SK-N-SH (cell line): ENCODE measurements around the gene GJE1. TPM values are rescaled to one million over a fixed set of nuclear protein-coding genes. Genes with fewer than 3 reads are reported as not detected.
A peak's percentile ranks its signal among the peaks of the same experiment; 100 is the strongest.

Experiments
- CTCF ChIA-PET: fragments of 300-600, 350-600 bp; formaldehyde crosslinking; extraction: SDS; loops from one replicate; lab custom pipeline; 2021; lab: Yijun Ruan, JAX
- POLR2A ChIA-PET: fragments of 350-600 bp; sonication (Branson Sonifier 250); formaldehyde crosslinking; extraction: SDS; loops from one replicate; lab custom pipeline; 2020; ENCODE audit warnings: antibody characterized with exemption, inconsistent platforms; lab: Yijun Ruan, JAX
- DNase-seq: peaks from one replicate; pipeline ENCODE4 v3.0.0; 2012
- H2AFZ ChIP-seq: fragments of 200-600 bp; sonication (generic); 2 replicates; pipeline ENCODE4 v1.8.1; 2016; ENCODE audit warnings: antibody characterized with exemption, mild to moderate bottlenecking, low read depth
- H3F3A ChIP-seq: fragments of 200-600 bp; sonication (generic); replicated peaks from 2 replicates; pipeline ENCODE3; 2016; ENCODE audit warnings: antibody characterized with exemption, mild to moderate bottlenecking; ENCODE audit not compliant: insufficient read depth
- H3K27ac ChIP-seq, 2 experiments: fragments of 200-500 bp in 1 of 2; fragments of 200-600 bp in 1 of 2; sonication (Bioruptor generic) in 1 of 2; sonication (generic), shearing (Covaris generic) in 1 of 2; 2 replicates each; pipeline versions ENCODE4 v1.5.1 to v1.6.1; 2014 to 2016; ENCODE audit warnings: low read depth in 2 of 2, inconsistent platforms in 1 of 2, low read length in 1 of 2, mild to moderate bottlenecking in 1 of 2, mixed read lengths in 1 of 2
- H3K27me3 ChIP-seq: fragments of 200-600 bp; sonication (generic), shearing (Covaris generic); 2 replicates; pipeline ENCODE4 v1.6.1; 2016; ENCODE audit warnings: mixed run types; ENCODE audit not compliant: insufficient read depth
- H3K36me3 ChIP-seq, 2 experiments: fragments of 200-500 bp in 1 of 2; fragments of 200-600 bp in 1 of 2; sonication (Bioruptor generic) in 1 of 2; sonication (generic) in 1 of 2; replicated peaks in 1 of 2; 2 replicates each; pipeline versions ENCODE3 to v1.5.1; 2014 to 2016; ENCODE audit warnings: low read length in 1 of 2, mild to moderate bottlenecking in 1 of 2; ENCODE audit not compliant: insufficient read depth in 2 of 2, control insufficient read depth in 1 of 2
- H3K4me1 ChIP-seq, 2 experiments: fragments of 200-500 bp in 1 of 2; fragments of 200-600 bp in 1 of 2; sonication (Bioruptor generic) in 1 of 2; sonication (generic), shearing (Covaris generic) in 1 of 2; 2 replicates each; pipeline versions ENCODE4 v1.5.1 to v1.6.1; 2014 to 2016; ENCODE audit warnings: low read depth in 1 of 2, low read length in 1 of 2, mixed run types in 1 of 2; ENCODE audit not compliant: insufficient read depth in 2 of 2, control insufficient read depth in 1 of 2
- H3K4me2 ChIP-seq: fragments of 200-600 bp; sonication (generic), shearing (Covaris generic); 2 replicates; pipeline ENCODE4 v1.6.1; 2017; ENCODE audit warnings: mixed run types
- H3K4me3 ChIP-seq, 2 experiments: fragments of 200-500 bp in 1 of 2; fragments of 200-600 bp in 1 of 2; sonication (Bioruptor generic) in 1 of 2; sonication (generic), shearing (Covaris generic) in 1 of 2; 2 replicates each; pipeline versions ENCODE4 v1.5.1 to v1.8.1; 2014 to 2016; ENCODE audit warnings: low read depth in 2 of 2, inconsistent platforms in 1 of 2, low read length in 1 of 2, mild to moderate bottlenecking in 1 of 2, mixed read lengths in 1 of 2, moderate library complexity in 1 of 2
- H3K79me2 ChIP-seq: fragments of 200-600 bp; sonication (generic); 2 replicates; pipeline ENCODE4 v1.8.1; 2017; ENCODE audit warnings: mild to moderate bottlenecking; ENCODE audit not compliant: insufficient read depth
- H3K9ac ChIP-seq: fragments of 200-600 bp; sonication (generic); 2 replicates; pipeline ENCODE4 v1.6.1; 2017; ENCODE audit warnings: mixed run types
- H3K9me2 ChIP-seq: fragments of 200-600 bp; sonication (generic); 2 replicates; pipeline ENCODE4 v1.6.1; 2017; ENCODE audit warnings: mixed run types
- H3K9me3 ChIP-seq: fragments of 200-600 bp; sonication (generic); 2 replicates; pipeline ENCODE4 v1.6.1; 2017; ENCODE audit warnings: mixed run types, mild to moderate bottlenecking, moderate library complexity
- H4K20me1 ChIP-seq: fragments of 200-600 bp; sonication (generic); 2 replicates; pipeline ENCODE4 v1.6.1; 2017; ENCODE audit warnings: mild to moderate bottlenecking, mixed run types; ENCODE audit not compliant: insufficient read depth
- CHD2 ChIP-seq: fragments of 150-350 bp; IDR thresholded peaks from 2 replicates; pipeline ENCODE4 v1.6.1; 2018; ENCODE audit warnings: low read length; ENCODE audit not compliant: partially characterized antibody
- CTCF ChIP-seq: fragments of 200-600 bp; sonication (generic); IDR thresholded peaks from 2 replicates; pipeline ENCODE4 v1.6.1; 2017; ENCODE audit warnings: antibody characterized with exemption, mild to moderate bottlenecking, moderate library complexity
- ELF1 ChIP-seq: IDR thresholded peaks from 2 replicates; pipeline ENCODE4 v1.4.0; 2012
- EP300 ChIP-seq, 2 experiments: IDR thresholded peaks; 2 replicates each; pipeline versions ENCODE4 v1.4.0 to v1.6.1; 2012; ENCODE audit warnings: borderline replicate concordance in 1 of 2, low read depth in 1 of 2, low read length in 1 of 2
- FOSL2 ChIP-seq: IDR thresholded peaks from 2 replicates; pipeline ENCODE4 v1.4.0; 2012; ENCODE audit warnings: low read depth, mild to moderate bottlenecking, moderate library complexity, borderline replicate concordance
- FOXM1 ChIP-seq: IDR thresholded peaks from 2 replicates; pipeline ENCODE4 v1.4.0; 2012; ENCODE audit warnings: low read depth, mild to moderate bottlenecking
- GATA2 ChIP-seq: sonication (generic); formaldehyde crosslinking; IDR thresholded peaks from 2 replicates; pipeline ENCODE4 v1.5.0; 2020; ENCODE audit warnings: mild to moderate bottlenecking, missing genetic modification reagents
- JUND ChIP-seq: IDR thresholded peaks from 2 replicates; pipeline ENCODE4 v1.4.0; 2012
- MXI1 ChIP-seq: IDR thresholded peaks from 2 replicates; pipeline ENCODE4 v1.6.1; 2012; ENCODE audit warnings: mild to moderate bottlenecking, low read depth, low read length, improper control_type of control experiment
- NFIC ChIP-seq: IDR thresholded peaks from 2 replicates; pipeline ENCODE4 v1.4.0; 2012; ENCODE audit warnings: borderline replicate concordance
- PBX3 ChIP-seq: IDR thresholded peaks from 2 replicates; pipeline ENCODE4; 2012
- POLR2AphosphoS5 ChIP-seq: IDR thresholded peaks from 2 replicates; pipeline ENCODE4 v1.6.1; 2012; ENCODE audit warnings: low read depth, low read length
- RAD21 ChIP-seq: IDR thresholded peaks from 2 replicates; pipeline ENCODE4 v1.6.1; 2012; ENCODE audit warnings: mild to moderate bottlenecking, low read length
- REST ChIP-seq: IDR thresholded peaks from 2 replicates; pipeline ENCODE4 v1.6.1; 2012; ENCODE audit warnings: mild to moderate bottlenecking, low read depth, low read length, moderate library complexity
- RXRA ChIP-seq: IDR thresholded peaks from 2 replicates; pipeline ENCODE4 v1.4.0; 2012; ENCODE audit warnings: low read depth, mild to moderate bottlenecking, borderline replicate concordance
- SIN3A ChIP-seq: IDR thresholded peaks from 2 replicates; pipeline ENCODE4 v1.6.1; 2012; ENCODE audit warnings: low read depth, mild to moderate bottlenecking, low read length, moderate library complexity, borderline replicate concordance
- TCF12 ChIP-seq: IDR thresholded peaks from 2 replicates; pipeline ENCODE4 v1.4.0; 2012
- TEAD4 ChIP-seq: IDR thresholded peaks from 2 replicates; pipeline ENCODE4 v1.4.0; 2012; ENCODE audit warnings: mild to moderate bottlenecking, borderline replicate concordance; ENCODE audit not compliant: insufficient read depth
- YY1 ChIP-seq: IDR thresholded peaks from 2 replicates; pipeline ENCODE4 v1.4.0; 2012; ENCODE audit warnings: low read depth, mild to moderate bottlenecking
- ZBTB33 ChIP-seq: IDR thresholded peaks from 2 replicates; pipeline ENCODE4 v1.4.0; 2012; ENCODE audit warnings: low read depth, borderline replicate concordance
- WGBS: methylation state at CpG from one replicate; pipeline ENCODE4 v1.1.6; 2017; ENCODE audit warnings: low lambda C conversion rate; 5-methylcytosine and 5-hydroxymethylcytosine counted together
- polyA plus RNA-seq, 3 experiments: library from polyadenylated mRNA; depleted of rRNA; stranded (reverse); fragments of >200 nt; gene quantifications; 2 replicates each; pipeline ENCODE4 v1.2.3, GENCODE V29; 2012

GJE1 gene
- polyA plus RNA-seq, 1 of the 3 experiments (the other 2 are of a cell fraction), result not detected

GRCh38 chr6:142152746-142153145 lies 20.0 kb downstream of the GJE1 start:
- CTCF ChIA-PET, result no interaction called here
- no peaks in the 10 kb centered on the region for H3K9me3 ChIP-seq
- no peak overlapping the region for H2AFZ ChIP-seq
- TF ChIP-seq GATA2 (CRISPR knock-in tag) (no peak), FOXM1 (no peak), JUND (peak; percentile 45), FOSL2 (peak; percentile 43; the same call in 1 of the 2 replicates), YY1 (no peak), TCF12 (peak; percentile 41; the same call in 1 of the 2 replicates), MXI1 (no peak), TEAD4 (0 out of 2 replicates have a peak, but pooled peaks have one; percentile 12), CHD2 (no peak), RAD21 (no peak)
- H3K4me2 ChIP-seq, result 0 out of 2 replicates have a peak overlapping the region, but pooled peaks have one; percentile 1
- peaks cover 35% of the 10 kb centered on the region for H3F3A ChIP-seq
- H3K27me3 ChIP-seq, result no peaks in the 10 kb centered on the region
- no peak overlapping the region for H3K4me3 ChIP-seq
- no peak for DNase-seq
- peak overlapping the region in 1 of 2 experiments; percentile 69; a peak in 3 of 4 replicates for H3K27ac ChIP-seq
- POLR2A ChIA-PET, result no interaction called here
- H3K9me2 ChIP-seq, result no peaks in the 10 kb centered on the region
- H3K36me3 ChIP-seq, result peaks cover 12 to 20% of the 10 kb centered on the region in 2 experiments
- H3K79me2 ChIP-seq, result peaks cover 97% of the 10 kb centered on the region
- peaks cover 12% of the 10 kb centered on the region for H4K20me1 ChIP-seq
- H3K4me1 ChIP-seq, result peaks cover 8 to 10% of the 10 kb centered on the region in 2 experiments; a peak in 3 of 4 replicates
- H3K9ac ChIP-seq, result no peak overlapping the region

- Histone ChIP-seq H3K4me3 (no peak overlapping the region), H3K9me2 (no peaks in the 10 kb centered on the region), H4K20me1 (peaks cover 12% of the 10 kb centered on the region), H3K36me3 (peaks cover 12 to 16% of the 10 kb centered on the region in 2 experiments), H3F3A (peaks cover 37% of the 10 kb centered on the region), H2AFZ (no peak overlapping the region), H3K9ac (no peak overlapping the region), H3K27ac (peak overlapping the region in 1 of 2 experiments; percentile 69; a peak in 3 of 4 replicates), H3K4me2 (0 out of 2 replicates have a peak overlapping the region, but pooled peaks have one; percentile 1), H3K4me1 (peaks cover 6 to 8% of the 10 kb centered on the region in 2 experiments; a peak in 3 of 4 replicates), H3K79me2 (peaks cover 97% of the 10 kb centered on the region), H3K27me3 (no peaks in the 10 kb centered on the region), H3K9me3 (no peaks in the 10 kb centered on the region)
- ChIA-PET POLR2A (no interaction called here), CTCF (no interaction called here)
- 46% methylated on average over 2 of the region's 2 CpGs for WGBS
- no peak for DNase-seq
- no peak for TF ChIP-seq CTCF
- no peak for TF ChIP-seq POLR2AphosphoS5
- TF ChIP-seq FOSL2, result no peak
- TF ChIP-seq PBX3, result no peak
- no peak for TF ChIP-seq EP300 (IDR thresholded peaks at IDR 0.05; ENCODE audit: borderline replicate concordance in 1 of 2, low read depth in 1 of 2, low read length in 1 of 2)
- no peak for TF ChIP-seq REST
- no peak for TF ChIP-seq NFIC
- TF ChIP-seq SIN3A, result no peak
- TF ChIP-seq YY1, result no peak
- no peak for TF ChIP-seq RAD21
- no peak for TF ChIP-seq ZBTB33
- no peak for TF ChIP-seq RXRA
- TF ChIP-seq ELF1, result no peak
- no peak for TF ChIP-seq MXI1
These were observed 20.5 kb downstream of the GJE1 start for GRCh38 chr6:142153196-142153595.
